ENCODE data around the gene CSF1R. TPM values are rescaled to one million over a fixed set of nuclear protein-coding genes. Genes with fewer than 3 reads are reported as not detected.

The CSF1R gene
- total RNA-seq, 1 donor from 2014 or later: 19.5 TPM

DNA sequence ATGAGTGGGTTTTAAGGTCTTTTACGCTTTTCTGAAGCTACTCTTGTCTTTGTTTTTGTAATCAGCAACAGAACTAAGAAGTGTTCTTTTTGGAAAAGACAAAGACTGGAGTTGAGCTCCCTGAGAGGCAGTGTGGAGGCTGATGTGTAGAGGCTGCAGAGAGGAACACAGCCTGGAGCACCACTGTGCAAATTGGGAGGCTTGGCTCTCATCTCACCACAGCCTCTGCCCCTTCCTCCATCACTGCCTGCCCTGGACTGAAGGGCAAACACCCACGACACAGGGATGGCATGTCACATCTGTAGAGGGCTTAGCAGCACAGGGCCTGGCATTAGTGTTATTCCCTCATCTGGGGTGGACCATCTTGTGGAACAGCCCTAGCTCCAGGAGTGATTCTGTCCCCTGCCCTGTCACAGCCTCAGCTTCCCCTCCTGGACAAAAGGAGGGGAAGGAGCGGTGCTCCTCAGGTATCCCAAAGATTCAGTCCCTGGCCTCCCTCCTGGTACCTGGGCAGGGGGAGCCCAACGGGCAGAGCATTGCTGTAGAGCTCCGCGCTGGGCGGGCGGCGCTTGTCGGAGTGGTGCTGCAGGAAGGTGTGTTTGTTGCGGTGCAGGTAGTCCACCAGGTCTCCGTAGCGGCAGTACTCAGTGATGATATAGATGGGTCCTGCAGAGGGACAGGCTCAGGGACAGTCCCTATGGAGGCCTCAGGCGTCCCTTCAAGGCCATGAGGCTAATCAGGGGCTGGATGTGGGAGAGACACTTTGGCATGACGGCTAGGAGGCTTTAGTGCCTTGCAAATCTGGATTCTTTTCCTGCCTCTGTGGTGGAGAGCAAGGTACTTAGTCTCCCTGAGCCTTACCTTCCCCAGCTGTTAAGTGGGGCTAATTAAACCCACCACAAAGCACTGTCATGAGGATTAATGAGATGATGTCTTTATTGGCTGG lies 36.5 kb upstream of the CSF1R start:
- ATAC-seq (ENCODE audit: poor library complexity) (no peak), DNase-seq (peak; percentile 34)
- intact Hi-C loops (cut with DNase I): no loop called here

DNA sequence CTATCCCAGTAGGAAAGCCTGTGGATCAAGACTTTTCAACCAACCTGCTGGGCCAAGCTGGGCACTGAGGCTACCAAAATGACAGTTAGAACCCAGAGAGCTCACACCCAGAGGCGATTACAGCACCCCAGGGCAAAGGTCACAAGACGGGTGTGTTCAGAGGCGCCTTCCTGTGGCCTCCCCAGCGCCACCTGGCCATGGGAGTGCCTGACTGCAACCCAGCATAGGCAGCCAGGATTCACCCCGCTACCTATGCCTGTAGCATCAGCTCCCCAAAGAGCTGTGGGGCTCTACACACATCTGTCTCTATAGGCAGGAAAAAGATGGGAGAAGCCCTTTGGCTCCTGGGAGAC lies 35.8 kb upstream of the CSF1R start:
- DNase-seq (peak; percentile 47), ATAC-seq (ENCODE audit: poor library complexity) (no peak)
- intact Hi-C loops (cut with DNase I): no loop called here

DNA sequence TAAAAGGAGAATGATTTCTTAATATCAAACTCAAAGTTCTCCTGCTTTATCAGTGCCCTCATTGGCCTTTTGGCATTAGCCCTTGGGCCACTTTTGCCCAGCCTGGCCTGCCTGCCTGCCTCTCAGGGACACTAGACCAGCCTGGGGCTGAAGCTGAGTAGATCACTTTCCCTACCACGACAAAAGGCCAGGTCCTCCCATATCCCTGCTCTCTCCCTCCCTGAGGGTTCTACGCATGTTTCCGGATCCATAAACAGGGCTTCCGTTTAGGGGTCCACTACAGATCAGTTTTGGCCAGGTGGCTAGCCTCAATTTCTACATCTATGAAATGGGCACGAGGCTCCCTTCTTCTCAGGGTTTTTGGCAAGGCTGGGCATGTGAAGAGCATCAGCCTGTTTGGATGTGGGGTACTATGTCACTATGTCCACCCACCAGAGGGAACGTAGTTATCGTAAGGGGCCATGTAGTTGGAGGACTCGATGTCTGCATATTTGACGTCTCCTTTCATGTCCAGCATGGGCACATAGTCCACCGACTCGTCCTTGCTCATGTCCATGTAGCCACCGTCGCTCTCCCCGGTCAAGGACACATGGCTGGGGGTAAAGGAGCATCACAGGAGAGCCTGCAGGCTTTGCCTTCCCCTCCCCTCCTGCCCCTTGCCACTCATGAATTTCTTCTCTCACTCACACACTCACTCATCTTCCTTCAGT lies 35.2 kb upstream of the CSF1R start:
- ATAC-seq (ENCODE audit: poor library complexity) (no peak), DNase-seq (no peak)
- intact Hi-C loops (cut with DNase I): no loop called here

DNA sequence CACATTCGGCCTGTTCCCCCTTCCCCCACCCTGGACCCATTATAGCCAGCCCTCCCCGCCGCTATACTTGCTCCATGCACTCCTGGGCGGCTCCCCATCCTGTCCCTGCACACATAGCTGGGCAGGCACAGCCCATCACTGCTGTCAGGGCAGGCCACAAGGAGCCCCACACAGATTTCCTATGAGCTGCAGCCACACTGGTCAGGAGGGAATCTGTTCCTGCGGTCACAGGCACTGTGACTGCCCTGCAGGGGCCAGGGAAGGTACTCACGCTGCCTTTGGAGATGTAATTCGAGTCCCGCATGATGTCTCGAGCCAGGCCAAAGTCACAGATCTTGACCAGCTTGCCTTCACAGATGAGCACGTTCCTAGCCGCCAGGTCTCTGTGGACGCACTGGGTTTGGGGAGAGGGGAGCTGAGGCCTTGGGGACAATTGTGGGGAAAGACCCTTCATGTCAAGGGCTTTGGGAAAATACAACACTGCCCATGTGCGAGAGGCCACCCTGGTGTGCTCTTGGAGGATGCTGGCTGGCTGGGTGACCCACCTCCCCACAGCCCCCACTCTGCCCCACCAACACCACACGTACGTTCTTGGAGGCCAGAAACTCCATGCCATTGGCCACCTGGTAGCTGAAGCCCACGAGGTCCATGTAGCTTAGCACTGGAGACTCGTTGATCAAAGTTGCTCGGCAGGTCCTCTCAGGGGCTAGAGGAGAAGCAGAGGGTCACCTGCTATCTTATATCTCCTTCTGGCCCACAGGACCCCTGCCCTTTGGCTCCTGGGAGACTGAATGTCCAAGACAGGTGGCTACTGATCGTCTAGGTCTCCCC lies 34.5 kb upstream of the CSF1R start:
- DNase-seq: no peak
- intact Hi-C loops (cut with DNase I): no loop called here
- no peak for ATAC-seq (ENCODE audit: poor library complexity)

DNA sequence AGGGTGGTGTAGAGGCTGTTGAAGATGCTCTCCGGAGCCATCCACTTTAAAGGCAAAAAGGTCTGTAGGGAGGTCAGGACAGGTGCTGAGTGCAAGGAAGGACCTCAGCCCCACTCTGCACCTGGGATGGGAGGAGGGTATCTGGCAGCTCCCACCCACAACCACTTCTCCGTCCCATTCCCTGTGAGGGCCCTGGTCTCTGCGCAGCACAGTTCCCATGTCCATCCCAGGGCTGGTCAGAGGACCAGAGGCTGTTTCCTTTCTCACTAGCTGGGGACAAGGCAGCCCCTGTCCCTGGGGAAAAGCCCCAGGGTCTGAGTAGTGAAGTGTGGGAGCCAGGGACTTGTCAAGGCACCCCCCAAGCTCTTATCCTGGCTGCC lies 33.7 kb upstream of the CSF1R start:
- DNase-seq (no peak), ATAC-seq (ENCODE audit: poor library complexity) (no peak)
- intact Hi-C loops (cut with DNase I): no loop called here

DNA sequence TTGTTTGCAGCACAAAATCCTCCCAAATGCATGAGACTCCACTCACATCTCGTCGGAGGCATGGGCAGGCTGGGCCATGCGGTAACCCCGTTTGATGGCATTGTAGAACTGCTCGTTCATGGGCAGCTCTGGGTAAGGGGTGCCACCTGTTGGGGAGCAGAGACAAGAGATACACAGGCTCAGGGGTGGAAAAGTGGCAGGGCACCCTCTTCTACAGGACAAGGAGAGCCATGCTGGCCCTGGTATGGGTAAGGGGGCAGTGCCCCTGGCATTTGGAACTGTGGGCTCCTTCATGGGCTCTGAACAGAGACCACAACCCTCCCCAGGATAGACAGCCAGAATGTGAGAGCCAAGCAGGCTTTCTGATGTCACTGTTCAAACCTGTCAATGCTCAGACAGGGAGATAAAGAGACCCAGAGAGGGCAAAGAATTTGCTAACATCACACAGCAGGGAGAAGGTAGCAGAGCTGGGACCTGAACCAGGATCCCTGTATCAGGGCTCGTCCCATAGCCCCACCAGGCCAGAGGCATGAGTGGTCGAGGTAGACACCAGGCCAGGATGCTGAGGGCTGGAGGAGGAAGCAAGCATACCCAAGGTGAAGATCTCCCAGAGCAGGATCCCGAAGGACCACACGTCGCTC lies 33.2 kb upstream of the CSF1R start:
- intact Hi-C loops (cut with DNase I): no loop called here
- DNase-seq: peak; percentile 45
- peak; percentile 19 for ATAC-seq (ENCODE audit: poor library complexity)

DNA sequence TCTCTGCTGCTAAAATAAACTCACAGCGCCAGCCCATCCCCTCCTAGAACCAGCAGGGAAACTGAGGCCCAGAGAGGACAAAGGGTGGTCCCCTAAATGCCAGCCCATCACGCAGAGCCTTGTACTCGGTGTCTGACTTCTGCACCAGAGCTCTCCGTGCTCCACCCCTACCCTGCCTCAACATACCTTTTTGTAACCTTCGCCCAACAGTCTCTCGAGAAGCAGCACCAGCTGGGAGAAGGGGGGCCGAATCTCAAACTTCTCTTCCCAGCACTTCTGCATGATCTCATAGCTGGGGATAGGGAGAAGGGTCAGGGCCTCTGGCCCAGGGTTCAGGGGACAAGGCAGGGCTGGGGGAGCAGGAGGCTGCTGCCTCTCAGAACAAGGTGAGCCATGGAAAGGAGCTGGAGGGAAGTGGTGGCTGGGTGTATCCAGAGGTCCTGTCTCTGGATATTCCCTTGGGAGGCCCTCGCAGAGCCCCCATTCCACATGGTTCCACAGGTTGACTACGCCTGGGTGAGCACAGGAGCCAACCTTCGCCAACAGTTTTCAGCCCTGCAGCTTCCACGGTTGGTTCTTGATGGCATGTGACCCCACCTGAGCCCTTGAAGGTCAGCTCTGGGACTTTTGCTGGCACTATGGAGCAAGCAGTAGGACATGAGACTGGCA lies 32.3 kb upstream of the CSF1R start:
- no peak for ATAC-seq (ENCODE audit: poor library complexity)
- intact Hi-C loops (cut with DNase I): no loop called here
- peak; percentile 29 for DNase-seq

DNA sequence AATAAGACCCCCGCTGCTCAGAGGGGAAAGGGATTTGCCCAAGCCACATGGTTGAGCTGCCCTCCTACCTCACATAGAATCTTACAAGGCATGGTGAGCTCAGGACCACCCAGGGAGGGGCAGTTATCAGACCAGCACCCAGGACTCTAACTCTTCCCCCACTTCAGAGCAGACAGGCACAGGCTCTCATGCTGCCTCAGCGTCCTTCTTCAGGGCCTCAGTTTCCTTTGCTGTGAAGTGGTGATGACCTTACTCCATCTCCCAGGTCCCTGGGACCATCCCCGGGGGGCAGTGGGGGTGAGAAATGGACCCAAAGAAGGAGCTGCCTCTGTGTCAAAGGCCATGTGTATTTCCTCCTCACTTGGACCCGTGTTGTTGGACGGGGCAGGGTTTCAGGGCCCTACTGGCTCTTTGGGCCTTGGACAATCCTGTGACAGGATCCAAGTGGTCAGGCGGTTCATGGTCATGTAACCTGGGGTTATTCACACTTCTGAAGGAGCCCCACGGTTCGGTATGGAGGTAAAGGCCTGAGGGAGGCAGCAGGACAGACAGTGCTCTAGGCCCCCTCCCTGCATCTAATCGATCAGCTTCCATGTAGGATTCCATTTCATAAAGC lies 31.7 kb upstream of the CSF1R start:
- ATAC-seq (ENCODE audit: poor library complexity): no peak
- DNase-seq: peak; percentile 29
- intact Hi-C loops (cut with DNase I): no loop called here

DNA sequence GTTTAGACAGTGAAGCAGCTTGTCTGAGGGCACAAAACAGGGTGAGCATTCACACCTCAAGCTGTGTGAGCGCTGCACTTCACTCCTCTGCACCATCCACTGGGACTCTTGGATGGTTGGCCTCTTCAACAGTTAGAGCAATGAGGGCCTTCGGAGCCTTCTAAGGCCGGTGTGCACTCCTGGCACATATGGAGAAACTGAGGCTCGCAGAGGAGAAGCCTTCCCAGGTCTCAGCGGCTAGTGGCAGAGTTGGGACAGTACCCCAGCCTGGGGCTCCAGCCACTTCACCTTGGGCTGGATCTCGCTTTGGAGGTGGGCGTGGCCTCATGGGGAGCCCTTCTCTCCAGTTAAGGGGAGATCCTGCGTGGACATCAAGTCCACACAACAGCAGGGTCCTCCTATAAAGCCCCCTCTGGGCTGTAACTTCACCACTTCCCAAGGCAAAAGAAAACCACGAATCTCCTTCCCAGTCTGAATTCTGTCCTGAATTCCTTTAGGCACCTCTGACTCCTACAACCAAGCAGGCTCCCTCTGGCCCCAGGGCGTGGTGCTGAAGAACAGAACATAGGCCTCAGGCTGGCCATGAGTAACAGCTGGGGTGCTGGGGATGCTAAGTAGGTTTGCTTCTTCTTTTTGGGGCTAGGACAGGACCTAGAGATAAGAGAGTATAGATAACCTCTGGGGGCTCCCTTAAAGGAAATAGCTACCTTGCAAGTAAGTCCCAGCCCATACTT lies 30.5 kb upstream of the CSF1R start:
- ATAC-seq (ENCODE audit: poor library complexity) (no peak), DNase-seq (peak; percentile 36)
- intact Hi-C loops (cut with DNase I): no loop called here

DNA sequence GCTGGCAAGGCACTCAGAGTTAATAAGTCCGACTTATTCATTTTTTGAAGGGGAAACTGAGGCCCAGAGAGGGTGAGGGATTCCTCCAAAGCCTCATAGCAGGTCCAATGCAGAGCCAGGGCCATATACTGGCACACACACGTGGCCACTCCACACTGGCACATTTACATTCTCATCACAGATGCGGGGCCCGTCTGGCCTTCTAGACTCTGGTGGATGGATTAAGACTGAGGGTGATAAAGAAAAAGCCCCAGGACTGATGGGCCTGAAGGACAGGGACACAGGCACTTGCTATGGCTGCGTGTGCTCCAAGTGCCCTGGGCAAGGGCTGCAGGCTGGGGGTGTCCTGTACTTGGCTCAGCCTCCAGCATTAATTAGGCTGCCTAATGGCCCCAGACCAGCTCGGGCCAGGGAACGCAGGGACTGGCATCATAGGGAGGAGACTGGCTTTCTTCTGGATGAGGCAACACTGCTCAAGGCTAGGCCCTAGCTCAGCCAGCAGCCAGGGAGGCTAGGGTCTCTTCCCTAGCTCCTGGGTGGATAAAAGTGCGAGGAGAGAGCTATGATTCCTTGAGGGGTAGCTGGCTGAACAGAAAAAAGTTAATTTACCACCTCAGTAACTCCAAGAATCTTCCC lies 28.5 kb upstream of the CSF1R start:
- DNase-seq (peak; percentile 32), ATAC-seq (ENCODE audit: poor library complexity) (no peak)
- intact Hi-C loops (cut with DNase I): no loop called here

DNA sequence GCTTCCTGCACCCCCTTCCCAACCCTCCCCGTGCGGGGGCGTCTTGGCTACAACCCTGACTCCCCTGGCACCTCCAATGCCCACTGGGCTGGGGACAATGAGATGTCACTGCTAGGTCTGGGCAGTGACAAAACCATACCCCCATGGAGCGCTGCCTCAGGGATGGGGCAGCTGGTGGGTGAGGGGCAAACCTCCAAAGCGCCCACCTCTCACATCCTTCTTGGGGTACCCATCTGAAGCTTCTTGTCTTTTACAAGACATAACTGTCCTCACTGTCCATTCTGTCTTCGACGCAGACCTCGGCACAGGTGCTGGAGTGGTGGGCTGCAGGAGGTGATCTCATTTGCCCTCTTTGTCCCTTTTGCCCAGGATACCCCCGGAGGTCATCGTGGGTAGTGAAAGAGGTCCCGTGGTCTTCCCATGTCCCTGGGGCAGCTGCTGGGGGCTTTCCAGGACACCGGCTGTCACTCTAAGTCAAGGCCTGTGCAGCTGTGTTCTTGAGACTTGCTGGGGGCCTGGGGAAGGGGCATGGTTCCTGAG lies 27.8 kb upstream of the CSF1R start:
- intact Hi-C loops (cut with DNase I): no loop called here
- peak; percentile 36 for DNase-seq
- no peak for ATAC-seq (ENCODE audit: poor library complexity)

DNA sequence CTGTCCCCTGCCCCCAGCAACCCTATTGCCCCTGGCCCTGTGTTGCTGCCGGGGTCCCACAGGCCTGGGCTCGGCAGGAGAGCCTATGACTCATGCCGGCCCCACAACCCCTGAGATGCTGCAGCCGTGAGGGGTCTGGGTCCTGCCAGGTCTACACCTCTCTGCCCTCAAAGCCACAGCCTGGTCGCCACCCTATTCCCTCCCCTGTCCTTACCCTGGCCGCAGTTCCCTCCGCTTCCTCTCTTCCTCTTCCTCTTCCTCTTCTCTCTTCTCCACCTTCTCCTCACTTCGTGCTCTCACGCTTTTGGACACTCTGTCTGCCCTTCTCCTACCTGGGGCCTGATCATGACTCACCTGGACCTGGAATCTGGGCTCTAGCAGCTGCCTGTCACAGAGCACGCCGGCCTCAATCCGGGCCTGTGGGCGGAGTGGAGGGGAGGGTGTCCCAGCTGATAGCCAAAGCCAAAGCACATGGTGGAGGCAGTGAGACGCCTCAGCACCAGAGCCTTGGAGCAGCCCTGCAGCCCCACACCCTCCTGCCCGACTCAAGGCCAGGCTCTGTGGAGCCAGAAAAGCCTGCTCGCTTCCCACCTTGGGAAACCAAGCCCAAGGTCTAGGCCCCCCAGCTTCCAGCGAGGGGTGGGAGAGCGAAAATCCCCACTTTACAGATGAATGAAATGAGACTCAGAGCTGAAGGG lies 26.8 kb upstream of the CSF1R start:
- intact Hi-C loops (cut with DNase I): no loop called here
- peak; percentile 32 for ATAC-seq (ENCODE audit: poor library complexity)
- DNase-seq: peak; percentile 60

DNA sequence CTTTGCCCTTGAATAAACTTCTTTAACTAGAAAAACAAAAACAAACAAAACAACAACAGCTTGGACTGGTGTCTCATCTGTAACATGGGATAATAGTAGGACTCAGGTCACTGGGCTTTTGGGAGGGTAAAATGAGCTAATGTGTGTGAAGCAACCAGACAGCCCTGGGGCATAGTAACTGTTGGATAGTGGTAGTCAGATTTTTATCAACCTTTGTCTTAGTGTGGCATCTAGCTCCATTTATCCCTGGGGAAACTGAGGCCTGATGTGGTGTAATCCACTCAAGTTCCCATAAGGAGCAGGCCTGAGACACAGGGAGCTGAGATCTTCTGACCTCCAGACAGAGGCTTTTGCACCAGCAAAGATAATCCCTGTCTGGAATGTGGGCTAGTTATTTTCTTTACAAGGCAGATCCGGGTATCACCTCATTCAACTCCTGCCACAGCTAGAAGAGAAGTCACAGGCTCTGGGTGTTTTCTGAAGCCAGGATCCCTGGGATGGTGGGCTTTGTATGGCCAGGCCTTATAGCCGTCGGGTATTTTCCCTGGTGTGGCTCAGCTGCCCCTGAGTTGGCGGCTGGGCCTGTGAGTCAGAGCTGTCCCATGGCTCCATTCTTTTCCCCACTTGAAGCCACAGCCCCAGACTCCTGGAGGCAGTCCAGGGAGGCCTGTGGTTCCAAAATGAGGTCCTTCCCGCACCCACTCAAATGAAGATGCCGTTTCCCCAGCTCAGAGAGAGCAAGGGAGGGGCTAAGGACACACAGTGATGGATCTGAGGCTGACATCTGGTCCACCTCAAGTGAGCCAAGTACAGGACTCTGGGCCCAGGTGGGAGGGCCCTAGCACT lies 26.1 kb upstream of the CSF1R start:
- DNase-seq (peak; percentile 74), ATAC-seq (ENCODE audit: poor library complexity) (peak; percentile 43)
- intact Hi-C loops (cut with DNase I): no loop called here

DNA sequence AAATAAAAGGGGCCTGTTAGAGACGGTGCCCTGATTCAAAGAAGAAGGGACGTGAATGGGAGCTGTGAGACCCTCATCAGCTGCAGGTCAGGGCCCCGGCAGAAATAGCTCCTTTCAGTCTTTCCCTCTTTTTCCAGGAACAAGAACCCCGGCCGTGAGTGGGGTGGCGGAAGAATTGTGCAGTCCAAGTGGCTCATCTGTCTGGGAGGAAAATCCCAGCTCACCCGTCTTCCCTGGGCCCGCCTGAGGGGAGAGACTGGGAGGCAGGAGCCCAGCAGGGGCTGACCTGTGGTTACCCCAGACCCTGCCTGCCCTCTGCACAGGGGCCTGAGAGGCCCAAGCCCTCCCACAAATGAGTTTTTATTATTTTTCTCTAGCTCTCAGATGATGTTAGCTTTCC lies 24.8 kb upstream of the CSF1R start:
- DNase-seq (peak; percentile 34), ATAC-seq (ENCODE audit: poor library complexity) (no peak)
- intact Hi-C loops (cut with DNase I): no loop called here

DNA sequence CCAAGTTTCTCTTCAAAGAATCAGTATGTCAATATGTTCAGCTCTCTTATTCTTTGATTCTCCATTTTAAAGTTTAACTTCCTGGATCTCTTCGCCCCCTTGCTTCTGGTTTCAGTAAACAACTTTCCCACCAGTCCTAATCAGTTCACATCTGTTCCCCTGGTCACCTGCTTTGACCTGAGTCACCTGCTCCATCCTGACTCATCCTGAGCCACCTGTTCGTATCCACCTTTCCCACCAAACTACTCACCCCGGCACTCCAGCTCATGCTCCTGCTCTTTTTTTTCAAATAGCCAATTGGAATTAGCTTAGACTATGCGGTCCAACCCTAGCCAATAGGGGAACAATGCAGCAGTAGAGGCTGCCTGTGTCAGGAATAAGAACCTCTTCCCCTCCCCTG lies 23.6 kb upstream of the CSF1R start:
- intact Hi-C loops (cut with DNase I): no loop called here
- no peak for ATAC-seq (ENCODE audit: poor library complexity)

More for the DNA sequence above, 23.6 kb upstream of the CSF1R start:
- no peak for DNase-seq
